Measurements from ENCODE around the gene QRFP.

Gene QRFP

GRCh38 chr9:130888146-130888885 is 8.3 kb downstream of the QRFP start:
- DNase-seq, result no peak

- no peak for DNase-seq
Measured at GRCh38 chr9:130887494-130888144, 9.0 kb downstream of the QRFP start.

- no peak for DNase-seq
Measured at GRCh38 chr9:130886981-130887380, 9.6 kb downstream of the QRFP start.

- DNase-seq, result no peak
Measured at GRCh38 chr9:130885484-130886375, 10.9 kb downstream of the QRFP start.

GRCh38 chr9:130884542-130885483 is 11.8 kb downstream of the QRFP start:
- no peak for DNase-seq

- no peak for DNase-seq
Measured at GRCh38 chr9:130884111-130884531, 12.5 kb downstream of the QRFP start.

- DNase-seq, result no peak
Measured at GRCh38 chr9:130883479-130883878, 13.1 kb downstream of the QRFP start.

GRCh38 chr9:130882696-130883225 is 13.9 kb downstream of the QRFP start:
- no peak for DNase-seq

- DNase-seq, result no peak
Measured at GRCh38 chr9:130881516-130881915, 15.1 kb downstream of the QRFP start.

- DNase-seq, result no peak
Measured at GRCh38 chr9:130880599-130881220, 15.9 kb downstream of the QRFP start.

GRCh38 chr9:130879863-130880411 is 16.7 kb downstream of the QRFP start:
- DNase-seq, result no peak

GRCh38 chr9:130878295-130878694 is 18.3 kb downstream of the QRFP start:
- DNase-seq, result no peak

- no peak for DNase-seq
Measured at GRCh38 chr9:130877300-130877699, 19.3 kb downstream of the QRFP start.

- DNase-seq, result no peak
Measured at GRCh38 chr9:130874783-130875182, 21.8 kb downstream of the QRFP start.

- no peak for DNase-seq
Measured at GRCh38 chr9:130873966-130874365, 22.6 kb downstream of the QRFP start.

- DNase-seq, result no peak
Measured at GRCh38 chr9:130872912-130873503, 23.6 kb downstream of the QRFP start.

- DNase-seq, result no peak
Measured at GRCh38 chr9:130872508-130872907, 24.1 kb downstream of the QRFP start.

GRCh38 chr9:130872093-130872492 is 24.5 kb downstream of the QRFP start:
- DNase-seq, result no peak

GRCh38 chr9:130871395-130872062 is 25.1 kb downstream of the QRFP start:
- DNase-seq, result no peak
